Pulmonary artery endothelial cell (primary cell): ENCODE measurements around the gene RIN3. TPM values are rescaled to one million over a fixed set of nuclear protein-coding genes. Genes with fewer than 3 reads are reported as not detected.

ENCODE experiments used
- DNase-seq: peaks from one replicate; pipeline ENCODE4 v3.0.0-alpha.2; 2011; ENCODE audit warnings: low read depth, low spot score
- total RNA-seq: library from RNA; depleted of rRNA; stranded (reverse); fragments of >200 nt; gene quantifications from 2 replicates; pipeline ENCODE4 v1.2.3, GENCODE V29; 2014

The RIN3 gene
- total RNA-seq, 1 donor from 2014 or later: 2.7 TPM

DNA sequence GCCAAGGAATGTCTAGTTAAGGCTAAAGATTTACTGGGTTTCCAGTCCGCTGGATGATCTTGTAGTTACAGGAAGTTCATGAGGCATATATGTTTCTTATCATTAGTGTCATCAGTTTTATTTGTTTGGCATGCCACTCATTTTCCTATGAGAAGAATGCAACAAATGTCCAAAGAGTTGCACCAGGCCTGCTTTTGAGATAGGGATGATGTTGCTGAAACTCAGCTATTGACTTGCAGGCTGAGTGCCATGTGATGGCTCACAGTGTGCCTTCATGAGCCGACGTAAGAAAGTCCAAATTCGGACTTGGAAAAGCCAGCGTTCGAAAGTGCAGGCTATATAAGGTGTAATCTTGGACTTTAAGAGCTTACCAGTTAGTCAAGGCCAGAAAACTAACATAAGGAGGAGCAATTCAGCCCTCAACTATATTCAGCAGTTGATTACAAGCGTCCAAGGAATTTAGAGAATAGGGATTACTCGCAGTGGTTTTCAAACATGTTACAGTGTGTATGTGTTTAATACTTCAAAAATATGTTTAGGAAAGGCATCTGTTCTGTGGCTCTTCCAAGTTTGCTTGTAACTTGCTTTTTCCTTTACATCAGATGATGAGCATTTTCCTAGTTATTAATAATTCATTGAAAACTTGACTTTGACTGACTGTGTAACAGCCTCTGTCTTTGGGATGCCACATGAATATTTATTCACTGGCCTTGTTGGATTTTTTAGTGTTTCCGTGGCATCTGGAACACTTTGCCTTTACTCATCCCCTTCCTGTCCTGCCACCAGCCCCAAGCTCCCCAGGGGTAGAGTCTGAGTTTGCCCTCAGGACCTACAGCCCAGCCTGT is 133.6 kb downstream of the RIN3 start:
- no peak for DNase-seq

DNA sequence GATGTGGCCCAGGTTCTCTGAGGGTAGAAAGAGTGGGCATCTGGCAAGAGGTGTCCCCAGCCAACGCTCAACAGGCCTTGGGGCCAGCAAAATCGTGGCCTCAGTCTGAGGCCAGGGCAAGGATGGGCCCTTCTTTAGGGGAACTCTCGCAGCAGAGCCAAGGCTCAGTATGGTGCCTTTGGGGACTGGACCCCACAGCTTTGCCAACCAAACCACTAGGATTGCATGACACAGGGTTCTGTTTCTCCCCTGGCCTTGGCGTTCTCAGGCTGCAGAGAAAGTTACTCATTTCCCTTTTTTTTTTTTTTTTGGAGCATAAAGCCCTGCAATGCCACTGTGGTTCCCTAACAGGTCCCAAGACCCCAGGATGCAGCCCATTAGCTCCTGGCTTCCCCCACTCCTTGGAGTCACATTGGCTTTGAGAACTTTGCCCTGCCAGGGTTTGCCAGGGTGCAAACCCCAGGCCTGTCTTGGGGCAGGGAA is 134.3 kb downstream of the RIN3 start:
- no peak for DNase-seq

DNA sequence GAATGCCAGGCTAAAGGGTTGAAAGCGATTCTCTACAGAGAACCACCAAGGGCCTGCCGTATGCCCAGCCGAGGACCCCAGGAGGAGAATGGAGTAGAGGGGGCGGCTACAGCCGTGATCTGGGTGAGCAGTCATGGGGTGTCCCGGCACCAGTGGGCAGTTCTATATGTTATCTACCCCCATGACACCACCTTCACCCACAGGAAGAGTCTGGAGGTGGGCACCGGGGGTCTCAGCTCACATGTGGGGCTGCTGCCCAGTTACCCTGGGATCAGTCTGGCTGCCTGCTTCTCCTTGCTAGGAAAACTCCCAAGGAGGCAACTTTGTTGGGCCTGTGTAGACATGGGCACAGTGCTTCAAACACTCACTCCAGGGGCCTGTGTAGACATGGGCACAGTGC is 135.5 kb downstream of the RIN3 start:
- no peak for DNase-seq

DNA sequence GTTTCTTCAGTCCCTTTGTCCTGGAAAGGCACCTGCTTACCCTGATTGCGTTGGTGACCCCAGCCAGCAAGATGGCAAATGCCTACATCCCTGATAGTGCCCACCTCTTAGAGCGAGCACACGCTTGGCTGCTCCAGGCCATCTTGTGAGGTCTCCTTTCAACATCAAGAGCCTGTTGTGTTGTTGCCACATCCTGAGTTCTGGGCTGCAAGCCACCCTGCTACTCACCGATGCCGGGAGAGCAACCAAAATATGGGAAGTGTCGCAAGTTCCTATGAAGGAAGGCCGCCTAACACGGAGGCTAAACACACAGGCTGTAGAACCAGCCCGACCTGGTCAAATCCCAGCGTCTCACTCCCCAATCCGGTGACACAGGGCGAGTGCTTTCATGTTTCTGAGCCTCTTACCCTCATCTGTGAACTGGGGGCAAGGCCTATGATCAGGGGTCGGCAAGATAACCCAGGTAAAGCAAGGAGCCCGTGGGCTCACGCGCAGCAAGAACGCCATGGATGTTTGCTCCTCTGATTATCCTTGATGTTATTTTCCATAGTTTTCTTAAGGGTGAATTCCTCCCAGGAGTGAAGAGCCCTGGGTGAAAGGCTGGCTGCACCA is 136.5 kb downstream of the RIN3 start:
- no peak for DNase-seq

DNA sequence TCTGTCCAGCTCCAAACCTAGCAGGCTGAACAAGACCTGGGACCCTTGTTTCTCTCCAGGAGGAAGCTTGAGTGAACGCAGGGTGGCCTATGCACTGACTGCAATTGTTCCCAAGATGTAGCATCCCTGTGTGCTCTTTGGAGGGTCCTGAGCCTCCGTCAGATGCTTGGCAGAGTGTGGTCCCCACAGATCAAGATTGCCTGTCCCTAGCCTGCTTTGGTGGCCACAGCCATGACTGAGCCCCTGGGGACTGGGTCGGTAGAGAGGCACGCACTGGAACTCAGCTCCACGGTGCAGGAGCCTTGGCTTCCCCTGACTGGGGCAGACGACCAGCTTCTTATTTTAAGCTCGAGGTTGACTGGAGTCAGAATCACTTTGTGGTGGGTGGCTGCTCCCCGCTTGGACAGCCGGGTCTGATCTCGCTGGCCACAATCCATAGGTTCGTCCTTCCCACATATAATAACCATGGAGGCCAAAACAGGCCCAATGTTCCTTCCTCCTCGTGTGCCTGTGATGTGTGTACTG is 137.1 kb downstream of the RIN3 start:
- DNase-seq: no peak

DNA sequence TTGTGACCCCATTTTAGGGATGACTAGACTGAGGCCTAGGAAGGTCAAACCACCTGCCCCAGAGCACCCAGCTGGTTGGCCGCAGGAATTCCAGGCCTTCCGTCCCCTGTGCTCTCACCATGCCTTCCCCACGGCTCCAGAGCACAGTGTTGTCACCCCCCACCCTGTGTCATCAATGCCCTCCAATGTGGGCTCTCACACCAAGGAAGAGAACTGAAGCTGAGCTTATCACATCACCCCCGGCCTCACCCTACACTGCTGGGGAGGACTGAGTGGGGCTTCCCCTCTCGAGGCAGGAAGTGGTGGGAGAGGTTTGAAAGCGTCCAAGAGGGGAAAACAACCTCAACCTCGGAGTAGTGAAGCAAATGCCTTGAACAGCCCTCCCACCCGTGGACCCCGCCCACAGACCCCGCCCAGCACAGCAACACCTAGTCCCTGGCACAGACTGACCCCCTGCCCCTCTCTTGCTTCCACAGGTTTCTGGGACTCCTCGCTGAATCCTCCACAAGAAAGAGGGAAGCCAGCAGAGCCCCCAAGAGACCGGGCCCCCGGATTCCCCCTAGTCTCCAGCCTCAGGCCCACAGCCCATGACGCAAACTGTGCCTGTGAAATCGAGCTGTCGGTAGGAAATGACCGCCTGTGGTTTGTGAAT is 137.7 kb downstream of the RIN3 start:
- no peak for DNase-seq

DNA sequence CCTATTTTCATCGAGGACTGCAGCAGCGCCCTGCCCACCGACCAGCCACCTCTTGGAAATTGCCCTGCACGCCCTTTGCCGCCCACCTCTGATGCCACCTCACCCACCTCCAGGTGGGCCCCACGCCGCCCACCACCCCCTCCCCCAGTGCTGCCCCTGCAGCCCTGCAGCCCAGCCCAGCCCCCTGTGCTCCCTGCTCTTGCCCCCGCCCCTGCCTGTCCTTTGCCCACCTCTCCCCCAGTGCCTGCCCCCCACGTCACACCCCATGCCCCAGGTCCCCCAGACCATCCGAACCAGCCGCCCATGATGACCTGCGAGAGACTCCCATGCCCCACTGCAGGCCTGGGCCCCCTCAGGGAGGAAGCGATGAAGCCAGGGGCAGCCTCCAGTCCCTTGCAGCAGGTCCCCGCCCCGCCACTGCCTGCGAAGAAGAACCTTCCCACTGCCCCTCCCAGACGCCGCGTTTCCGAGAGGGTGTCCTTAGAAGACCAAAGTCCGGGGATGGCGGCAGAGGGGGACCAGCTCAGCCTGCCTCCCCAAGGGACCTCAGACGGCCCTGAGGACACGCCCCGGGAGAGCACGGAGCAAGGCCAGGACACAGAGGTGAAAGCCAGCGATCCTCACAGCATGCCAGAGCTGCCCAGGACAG is 138.3 kb downstream of the RIN3 start:
- no peak for DNase-seq

DNA sequence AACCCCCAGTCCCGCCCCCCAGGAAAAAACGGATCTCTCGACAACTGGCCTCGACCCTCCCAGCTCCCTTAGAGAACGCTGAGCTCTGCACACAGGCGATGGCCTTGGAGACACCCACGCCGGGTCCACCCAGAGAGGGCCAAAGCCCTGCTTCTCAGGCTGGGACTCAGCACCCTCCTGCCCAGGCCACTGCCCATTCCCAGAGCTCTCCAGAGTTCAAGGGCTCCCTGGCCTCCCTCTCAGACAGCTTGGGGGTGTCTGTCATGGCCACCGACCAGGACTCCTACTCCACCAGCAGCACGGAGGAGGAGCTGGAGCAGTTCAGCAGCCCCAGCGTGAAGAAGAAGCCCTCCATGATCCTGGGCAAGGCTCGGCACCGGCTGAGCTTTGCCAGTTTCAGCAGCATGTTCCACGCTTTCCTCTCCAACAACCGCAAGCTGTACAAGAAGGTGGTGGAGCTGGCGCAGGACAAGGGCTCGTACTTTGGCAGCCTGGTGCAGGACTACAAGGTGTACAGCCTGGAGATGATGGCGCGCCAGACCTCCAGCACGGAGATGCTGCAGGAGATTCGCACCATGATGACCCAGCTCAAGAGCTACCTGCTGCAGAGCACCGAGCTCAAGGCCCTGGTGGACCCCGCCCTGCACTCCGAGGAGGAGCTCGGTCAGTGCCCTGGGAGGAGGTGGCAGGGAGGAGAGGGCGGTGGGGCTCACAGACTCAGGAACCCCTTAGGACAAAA is 139.0 kb downstream of the RIN3 start:
- no peak for DNase-seq

DNA sequence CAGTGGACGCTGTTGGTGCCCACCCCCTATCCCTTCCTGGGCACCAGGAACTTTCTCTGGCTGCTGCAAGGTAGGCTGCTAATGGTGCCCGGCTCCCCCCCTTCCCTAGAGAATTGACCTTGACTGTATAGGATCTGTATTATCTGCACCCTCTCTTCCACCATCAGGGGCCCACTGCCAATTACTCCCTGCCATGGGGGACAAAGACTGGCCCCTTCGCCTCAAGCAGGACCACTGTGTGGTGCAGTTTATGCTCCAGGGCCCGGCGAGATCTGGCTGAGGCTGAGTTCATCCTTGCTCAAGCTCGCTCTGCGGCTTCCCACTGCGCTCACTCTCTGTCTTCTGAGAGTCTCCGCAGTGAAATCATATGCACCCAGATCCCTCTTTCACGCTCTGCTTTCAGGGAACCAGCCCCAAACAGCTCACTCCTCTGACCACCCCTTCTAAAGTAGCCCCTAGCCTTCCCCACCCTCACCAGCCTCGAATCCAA is 139.6 kb downstream of the RIN3 start:
- no peak for DNase-seq

DNA sequence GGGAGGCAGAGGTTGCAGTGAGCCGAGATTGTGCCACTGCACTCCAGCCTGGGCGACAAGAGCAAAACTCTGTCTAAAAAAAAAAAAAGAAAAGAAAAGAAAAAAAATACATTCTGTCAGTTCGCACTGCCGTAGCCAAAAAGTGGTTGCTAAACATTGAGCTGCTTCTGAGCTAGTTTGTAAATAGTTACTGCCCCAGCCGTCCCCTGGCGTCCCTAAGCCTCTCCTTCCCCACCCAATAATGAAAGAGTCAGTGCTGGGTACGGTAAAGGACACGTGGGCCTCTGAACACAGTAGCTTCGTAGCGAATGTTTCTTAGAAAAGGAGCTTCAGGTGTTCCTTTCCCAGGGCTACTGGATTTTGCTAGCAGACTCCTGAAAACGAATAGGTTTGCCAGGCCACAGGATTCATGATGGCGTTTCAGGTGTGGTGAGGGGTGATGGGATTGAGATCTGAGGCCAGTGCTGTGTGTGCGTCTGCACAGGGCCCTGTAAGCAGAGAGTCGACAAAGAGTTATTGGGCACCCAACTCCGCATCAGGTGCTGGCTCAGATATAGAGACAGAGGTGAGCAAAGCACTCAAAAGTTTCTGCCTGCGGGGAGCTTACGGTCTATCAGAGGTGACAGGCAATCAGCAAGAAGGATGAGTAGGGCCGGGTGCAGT is 140.8 kb downstream of the RIN3 start:
- no peak for DNase-seq

DNA sequence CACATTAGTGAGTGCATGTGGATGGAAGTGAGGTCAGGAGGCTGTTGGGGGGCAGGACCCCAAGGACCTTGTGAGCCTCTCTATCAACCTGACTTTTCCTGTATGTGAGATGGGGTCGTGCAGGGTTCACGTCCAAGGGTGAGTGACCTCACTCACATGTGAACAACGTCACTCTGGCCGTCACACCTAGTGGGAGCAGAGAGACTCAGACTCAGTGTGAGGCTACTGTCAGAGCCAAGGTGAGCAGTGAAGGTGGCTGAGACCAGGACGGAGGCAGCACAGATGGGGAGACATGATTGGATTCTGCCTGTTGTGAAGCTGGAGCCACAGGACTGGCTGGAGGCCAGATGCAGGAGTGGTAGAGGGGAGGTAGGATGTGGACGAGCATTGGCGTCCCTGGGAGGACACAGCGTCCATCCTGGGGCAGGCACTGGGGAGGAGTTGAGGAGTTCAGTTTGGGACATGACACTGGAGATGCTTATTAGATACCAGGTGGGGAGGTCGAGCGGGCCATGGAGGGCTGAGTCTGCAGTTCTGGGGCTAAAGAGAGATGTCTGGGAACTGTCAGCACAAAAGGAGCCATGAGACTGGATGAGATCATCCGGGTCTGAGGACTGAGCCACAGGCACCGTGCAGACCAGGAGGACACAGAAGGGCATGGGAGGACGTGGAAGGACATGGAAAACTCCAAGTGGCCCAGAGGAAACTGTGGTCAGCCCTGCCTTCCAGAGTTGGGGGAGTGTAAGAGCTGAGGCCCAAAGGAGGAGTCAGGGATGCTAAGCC is 142.0 kb downstream of the RIN3 start:
- DNase-seq: no peak

DNA sequence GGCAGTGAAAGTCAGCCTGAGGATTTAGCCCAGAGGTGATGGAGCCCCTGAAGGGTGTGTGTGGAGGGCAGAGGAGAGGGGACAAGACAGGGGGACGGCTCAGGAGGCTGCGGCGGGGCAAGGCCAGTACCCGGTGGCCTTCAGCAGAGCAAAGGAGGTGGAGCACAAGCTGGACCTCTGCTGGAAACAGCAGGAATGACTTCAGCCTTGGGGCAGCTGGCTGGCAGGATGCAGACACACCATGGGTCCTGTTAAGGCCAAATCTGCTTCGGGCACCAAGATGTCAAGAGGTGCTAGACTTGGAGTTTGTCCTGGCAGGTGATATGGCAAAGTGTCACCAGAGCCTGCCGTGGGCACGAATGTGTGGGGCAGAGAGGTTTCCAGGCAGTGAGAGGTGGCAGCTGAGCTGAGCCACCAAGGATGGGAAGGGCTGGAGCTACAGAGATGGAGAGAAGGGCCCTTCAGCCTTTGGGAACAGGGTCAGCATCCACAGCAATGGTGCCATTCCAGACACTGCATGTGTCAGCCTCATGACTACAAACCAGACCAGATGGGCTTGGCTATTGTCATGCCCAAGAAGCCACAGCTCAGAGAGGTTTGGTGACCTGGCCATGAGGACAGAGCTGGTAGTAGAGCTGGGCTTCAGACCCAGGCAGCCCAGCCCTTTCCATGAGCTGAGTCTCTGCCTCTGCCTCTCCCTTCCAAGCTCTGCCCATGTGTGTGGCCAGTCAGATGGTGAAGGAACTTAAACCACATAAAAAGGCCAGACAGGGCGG is 142.9 kb downstream of the RIN3 start:
- DNase-seq: no peak

DNA sequence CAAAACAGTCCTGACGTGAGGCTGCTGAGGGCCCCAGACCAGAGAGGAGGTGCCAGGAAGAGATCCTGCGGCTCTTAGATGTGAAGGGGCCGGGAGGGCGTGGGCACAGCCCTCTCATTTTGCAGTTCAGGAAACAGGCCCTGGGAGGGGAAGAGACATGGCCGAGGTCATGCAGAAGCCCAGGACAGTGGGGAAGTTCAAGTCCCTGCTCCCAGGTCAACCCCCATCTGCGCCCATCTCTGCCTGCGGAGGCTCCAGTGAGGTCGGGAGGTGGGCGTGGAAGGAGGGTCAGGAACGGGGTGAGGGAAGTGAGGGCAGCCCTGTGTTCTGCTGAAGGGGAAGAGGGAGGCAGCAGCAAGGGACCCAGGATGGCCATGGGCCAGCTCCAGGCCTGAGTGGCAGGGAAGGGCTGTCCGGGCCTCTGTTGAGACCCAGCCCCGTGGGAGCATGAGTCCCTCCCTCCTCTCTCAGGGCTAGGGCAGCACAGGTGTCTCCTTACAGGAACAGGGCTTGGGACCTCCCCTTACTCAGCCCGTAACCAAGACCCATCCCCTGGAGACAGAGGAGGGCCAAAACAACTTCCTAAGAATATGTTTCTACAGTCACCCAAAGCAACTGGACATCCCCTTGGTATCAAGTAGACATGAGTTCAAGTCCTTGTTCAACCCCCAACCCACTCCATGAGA is 144.0 kb downstream of the RIN3 start:
- DNase-seq: no peak

DNA sequence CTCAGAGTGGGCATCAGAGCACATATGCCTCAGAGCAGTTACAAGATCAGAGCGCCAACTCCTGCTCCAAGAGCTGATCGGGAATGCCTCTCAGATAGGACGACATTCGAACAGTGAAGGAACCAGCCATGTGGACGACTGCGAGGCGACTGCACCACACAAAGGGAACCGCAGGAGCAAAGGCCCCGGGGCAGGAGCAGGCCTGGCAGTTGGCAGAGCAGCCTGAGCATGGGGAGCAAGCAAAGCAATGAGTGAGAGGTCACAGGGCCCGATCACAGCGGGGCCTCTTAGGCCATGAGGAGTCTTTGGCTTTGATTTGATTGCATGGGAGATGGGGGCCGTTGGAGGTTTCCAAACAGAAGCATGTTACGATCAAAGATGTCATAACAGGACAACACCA is 144.6 kb downstream of the RIN3 start:
- DNase-seq: no peak

DNA sequence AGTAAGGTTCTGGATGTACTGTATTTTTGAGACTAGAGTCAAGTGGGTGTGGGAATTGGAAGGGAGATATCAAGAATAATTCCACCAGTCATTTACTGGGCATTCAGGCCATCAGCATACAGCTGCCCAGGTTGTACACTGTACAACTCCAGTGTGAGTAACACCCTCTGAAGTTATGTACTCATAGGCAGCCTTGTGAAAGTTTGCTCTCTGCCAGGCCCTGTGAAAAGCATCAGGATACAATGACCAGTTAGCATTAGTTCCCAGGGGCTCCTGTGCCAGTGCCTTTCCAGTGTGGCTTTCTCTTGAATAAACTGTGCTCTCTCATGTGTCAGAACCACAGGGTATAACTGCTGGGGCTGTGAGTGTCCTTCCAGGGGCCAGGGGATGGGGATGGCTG is 145.1 kb downstream of the RIN3 start:
- no peak for DNase-seq

DNA sequence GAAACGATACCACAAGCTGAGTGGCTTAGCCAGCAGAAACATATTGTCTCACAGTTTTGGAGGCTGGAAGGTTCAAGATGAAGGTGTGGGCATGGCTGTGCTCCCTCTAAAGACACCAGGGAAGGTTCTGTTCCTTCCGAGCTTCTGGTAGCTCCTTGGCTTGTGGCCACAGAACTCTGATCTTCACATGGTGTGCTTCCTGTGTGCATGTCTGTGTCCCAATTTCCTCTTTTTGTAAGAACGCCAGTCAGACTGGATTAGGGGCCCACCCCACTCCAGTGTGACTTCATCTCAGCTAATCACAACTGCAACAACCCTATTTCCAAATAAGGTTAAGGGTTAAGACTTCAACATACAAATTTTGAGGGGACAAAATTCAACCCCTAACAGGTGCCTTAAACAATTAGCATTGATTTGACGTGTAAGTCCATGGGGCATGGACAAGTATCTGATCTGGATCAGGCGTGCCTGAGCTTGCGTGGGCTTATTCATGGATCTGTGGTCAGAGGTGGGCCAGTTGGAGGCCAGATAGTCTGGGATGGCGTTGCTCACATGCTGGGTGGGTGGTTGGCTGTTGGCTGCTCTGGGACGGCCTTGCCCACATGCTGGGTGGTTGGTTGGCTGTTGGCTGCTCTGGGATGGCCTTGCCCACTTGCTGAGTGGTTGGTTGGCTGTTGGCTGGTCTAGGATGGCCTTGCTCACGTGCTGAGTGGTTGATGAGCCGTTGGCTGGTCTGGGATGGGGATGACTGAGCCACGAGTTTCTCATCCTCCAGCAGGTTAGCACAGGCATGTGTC is 146.4 kb downstream of the RIN3 start:
- DNase-seq: no peak

DNA sequence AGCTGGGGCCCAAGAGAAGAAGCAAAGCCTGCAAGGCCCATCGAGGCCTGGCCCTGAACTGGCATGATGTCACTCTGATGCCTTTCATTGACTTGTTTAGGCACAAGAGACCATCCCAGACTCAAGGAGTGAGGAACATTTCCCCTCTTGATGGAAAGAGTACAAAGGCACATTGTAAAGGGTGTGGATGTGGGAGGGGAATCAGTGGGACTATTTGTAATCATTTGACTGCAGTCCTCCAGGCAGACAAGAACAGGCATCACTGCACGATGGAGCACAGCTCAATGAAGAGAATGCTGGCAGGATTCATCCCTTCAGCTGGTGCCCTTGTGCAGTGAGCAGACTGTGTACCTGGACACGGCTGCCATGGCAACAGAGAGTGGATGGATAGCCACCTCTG is 147.0 kb downstream of the RIN3 start:
- no peak for DNase-seq
